Transverse colon (tissue), 4 donors: Measurements from ENCODE around the gene TXLNG. TPM values are rescaled to one million over a fixed set of nuclear protein-coding genes. Genes with fewer than 3 reads are reported as not detected.

ENCODE experiments used
- DNase-seq: peaks from one replicate; pipeline ENCODE4 v3.0.0-alpha.2; 2019
- H3K27ac ChIP-seq, 4 donors: fragments of 200-600 bp; sonication (generic); 2 replicates each; pipeline ENCODE4 v1.5.1; 2016 to 2018; ENCODE audit warnings: inconsistent platforms in 4 of 4
- H3K27me3 ChIP-seq: fragments of 200-600 bp; sonication (generic); 2 replicates; pipeline ENCODE4 v1.5.1; 2017; ENCODE audit warnings: inconsistent platforms
- H3K36me3 ChIP-seq, 4 donors: fragments of 200-600 bp; sonication (generic); 2 replicates each; pipeline ENCODE4 v1.5.1; 2017 to 2019; ENCODE audit warnings: inconsistent platforms in 4 of 4
- H3K4me1 ChIP-seq, 4 donors: fragments of 200-600 bp; sonication (generic); 2 replicates each; pipeline ENCODE4 v1.5.1; 2017 to 2020; ENCODE audit warnings: inconsistent platforms in 4 of 4
- H3K4me3 ChIP-seq, 4 donors: fragments of 200-600 bp; sonication (generic); 1 replicate in 1 of 4; 2 replicates in 3 of 4; pipeline versions ENCODE4 v1.5.1 to v1.6.1; 2017 to 2019; ENCODE audit warnings: inconsistent platforms in 4 of 4
- H3K9me3 ChIP-seq, 2 donors: fragments of 200-600 bp; sonication (generic); 2 replicates each; pipeline ENCODE4 v1.5.1; 2017 to 2019; ENCODE audit warnings: inconsistent platforms in 2 of 2
- CTCF ChIP-seq, 5 experiments: fragments of 200-600 bp in 3 of 5; fragments of 450-650 bp in 2 of 5; sonication (generic) in 3 of 5; IDR thresholded peaks; 1 replicate in 2 of 5; 2 replicates in 3 of 5; pipeline ENCODE4 v1.5.1; 2016 to 2017; ENCODE audit warnings: antibody characterized with exemption in 5 of 5, inconsistent platforms in 3 of 5, mild to moderate bottlenecking in 2 of 5, moderate library complexity in 1 of 5
- EP300 ChIP-seq: sonication (generic); formaldehyde crosslinking; IDR thresholded peaks from one replicate; pipeline ENCODE4 v1.6.1; 2017; ENCODE audit warnings: antibody characterized with exemption, low read depth
- POLR2A ChIP-seq: fragments of 450-650 bp; IDR thresholded peaks from one replicate; pipeline ENCODE4 v1.6.1; 2016; ENCODE audit warnings: antibody characterized with exemption, mild to moderate bottlenecking, moderate library complexity
- POLR2AphosphoS5 ChIP-seq, 3 donors: sonication (generic); formaldehyde crosslinking; IDR thresholded peaks; one replicate each; pipeline ENCODE4 v1.6.1; 2016; ENCODE audit warnings: antibody characterized with exemption in 3 of 3
- WGBS, 2 donors: methylation state at CpG; one replicate each; pipeline ENCODE4 v1.1.5; 2018; ENCODE audit warnings: low coverage in 1 of 2; 5-methylcytosine and 5-hydroxymethylcytosine counted together
- in situ Hi-C, 4 donors: fragments of 200-750 bp; cut with MboI; loops; one replicate each; pipeline versions ENCODE4 v1.15.0 to v1.15.1; 2017; ENCODE audit warnings: low sequenced_read_pairs in 3 of 4, low pct_ligation_motif_present in 1 of 4, low pct_unique_long_range_greater_than_20kb in 1 of 4
- intact Hi-C: fragments of 100-400 bp; cut with DNase I; formaldehyde crosslinking; loops from one replicate; pipeline ENCODE4 v1.15.1; 2023; ENCODE audit warnings: low total_unique reads
- total RNA-seq, 4 donors: library from RNA; depleted of rRNA; stranded (reverse); fragments of >200 nt; gene quantifications; one replicate each; pipeline ENCODE4 v1.1.0, GENCODE V29; 2016

Gene TXLNG
- total RNA-seq, 4 donors from 2014 or later: 3.4 to 24.7 (median 12.4) TPM

DNA sequence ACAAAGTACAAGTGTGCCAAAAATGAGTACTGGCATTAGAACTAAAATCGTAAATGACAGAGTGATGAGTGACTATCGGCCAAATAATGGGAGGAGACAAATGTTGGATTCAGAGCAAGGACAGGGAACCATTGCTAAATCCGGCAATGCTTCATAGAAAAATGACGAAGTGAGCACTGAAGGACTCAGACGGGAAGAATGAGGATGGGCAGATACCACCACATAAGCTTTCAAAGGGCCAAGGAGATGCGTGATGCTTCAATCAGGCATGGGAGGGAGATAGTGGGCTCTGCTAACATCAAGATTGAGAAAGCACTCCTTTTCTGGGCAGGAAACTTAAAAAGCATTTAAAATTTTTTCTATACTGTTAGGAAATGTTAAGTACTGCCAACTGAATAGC is 62.3 kb downstream of the TXLNG start:
- intact Hi-C loops: no loop called here
- TF ChIP-seq POLR2A: no peak
- no peak for TF ChIP-seq POLR2AphosphoS5 (IDR thresholded peaks at IDR 0.05)
- no peak for TF ChIP-seq CTCF (IDR thresholded peaks at IDR 0.05)
- TF ChIP-seq EP300: no peak
- no peak for DNase-seq

GRCh38 chrX:16851421-16851820 is 65.2 kb downstream of the TXLNG start:
- no peaks in the 10 kb centered on the region for H3K36me3 ChIP-seq
- H3K9me3 ChIP-seq: no peaks in the 10 kb centered on the region
- no peak for DNase-seq
- H3K4me3 ChIP-seq: no peak overlapping the region
- intact Hi-C loops: no loop called here
- no peaks in the 10 kb centered on the region for H3K27me3 ChIP-seq
- TF ChIP-seq POLR2AphosphoS5 (IDR thresholded peaks at IDR 0.05) (no peak), POLR2A (no peak), EP300 (no peak), CTCF (IDR thresholded peaks at IDR 0.05) (no peak)
- in situ Hi-C loops: no loop called here
- no peaks in the 10 kb centered on the region for H3K4me1 ChIP-seq
- no peak overlapping the region for H3K27ac ChIP-seq
- 50 to 63% methylated on average over 1 of the region's 1 CpG for WGBS, 2 donors

More for the DNA sequence above, 62.3 kb downstream of the TXLNG start:
- no peak overlapping the region for H3K27ac ChIP-seq
- in situ Hi-C loops: no loop called here
- no peaks in the 10 kb centered on the region for H3K36me3 ChIP-seq
- H3K9me3 ChIP-seq: no peaks in the 10 kb centered on the region
- WGBS, 2 donors: 62 to 93% methylated on average over 2 to 6 of the region's 6 CpGs
- H3K4me1 ChIP-seq: no peaks in the 10 kb centered on the region
- H3K4me3 ChIP-seq: no peak overlapping the region
- no peaks in the 10 kb centered on the region for H3K27me3 ChIP-seq

DNA sequence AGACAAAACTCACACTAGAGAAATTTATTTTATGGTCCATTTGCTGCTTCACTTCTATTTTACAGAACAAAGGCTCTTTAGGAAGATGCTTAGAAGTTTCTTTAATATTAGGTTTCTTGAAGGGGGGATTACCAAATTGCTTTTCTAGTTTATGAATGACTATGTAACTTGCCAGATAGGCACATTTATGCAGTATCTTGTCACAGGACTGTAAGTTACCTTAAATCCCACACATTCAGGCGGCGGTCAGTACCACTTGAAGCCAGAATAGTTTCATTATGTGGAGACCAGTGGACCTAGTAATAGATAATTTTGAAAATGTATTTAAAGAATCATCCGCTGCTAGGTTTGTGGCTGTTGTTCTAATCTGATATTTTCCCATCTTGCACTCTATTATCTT is 65.6 kb downstream of the TXLNG start:
- in situ Hi-C loops (no loop called here), intact Hi-C loops (no loop called here)
- no peaks in the 10 kb centered on the region for H3K36me3 ChIP-seq
- TF ChIP-seq CTCF (IDR thresholded peaks at IDR 0.05) (no peak), EP300 (no peak), POLR2AphosphoS5 (IDR thresholded peaks at IDR 0.05) (no peak), POLR2A (no peak)
- no peak overlapping the region for H3K27ac ChIP-seq
- H3K9me3 ChIP-seq: no peaks in the 10 kb centered on the region
- no peak overlapping the region for H3K4me3 ChIP-seq
- no peaks in the 10 kb centered on the region for H3K4me1 ChIP-seq
- no peaks in the 10 kb centered on the region for H3K27me3 ChIP-seq
- WGBS, 2 donors: 97% methylated on average over 3 of the region's 3 CpGs; no CpG with 5 or more reads in 1 of the 2 donors
- DNase-seq: no peak

DNA sequence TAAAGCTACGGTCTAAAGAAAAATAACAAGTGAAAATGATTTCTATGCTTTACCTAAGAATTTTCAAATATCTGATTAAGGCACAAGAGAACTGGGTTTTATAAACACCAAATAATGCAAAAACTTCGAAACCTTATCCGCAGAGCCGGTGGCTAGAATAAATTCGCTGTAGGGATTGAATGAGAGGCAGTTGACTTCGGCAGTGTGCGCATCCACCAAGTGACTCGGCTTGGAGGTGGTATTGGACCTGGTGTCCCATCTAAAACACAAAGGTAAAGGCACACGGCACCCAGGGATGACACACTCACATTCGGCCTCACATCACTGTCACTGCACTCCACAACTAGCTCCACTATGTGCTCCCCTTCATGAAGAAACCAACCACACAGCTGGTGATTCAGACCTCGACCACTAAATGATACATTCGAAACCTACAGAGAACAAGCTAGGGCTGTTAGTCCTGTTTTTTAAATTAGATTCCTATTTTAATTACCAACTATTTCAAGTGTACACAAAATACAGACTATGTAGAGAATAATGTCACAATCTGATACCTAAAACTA is 66.4 kb downstream of the TXLNG start:
- intact Hi-C loops (no loop called here), in situ Hi-C loops (no loop called here)
- no peak overlapping the region for H3K4me3 ChIP-seq
- H3K4me1 ChIP-seq: no peaks in the 10 kb centered on the region
- WGBS, 2 donors: 91 to 100% methylated on average over 1 to 12 of the region's 12 CpGs
- H3K27me3 ChIP-seq: no peaks in the 10 kb centered on the region
- no peak for DNase-seq
- H3K27ac ChIP-seq: no peak overlapping the region
- TF ChIP-seq CTCF (IDR thresholded peaks at IDR 0.05) (no peak), EP300 (no peak)
- no peaks in the 10 kb centered on the region for H3K9me3 ChIP-seq
- H3K36me3 ChIP-seq: no peaks in the 10 kb centered on the region
